Activated naive CD4-positive, alpha-beta T cell treated with anti-CD3 and anti-CD28 coated beads for 36 hours (primary cell): Measurements from ENCODE around the gene UGT2B28. TPM values are rescaled to one million over a fixed set of nuclear protein-coding genes. Genes with fewer than 3 reads are reported as not detected.
"Not testable (repeated sequence)": the region's sequence is repeated elsewhere in the genome, so short reads cannot be mapped to it uniquely, and the experiment has no call there.

Source experiments
- CTCF ChIA-PET: fragments of 350-600 bp; sonication (Branson Sonifier 250); formaldehyde crosslinking; loops from one replicate; lab custom pipeline; 2021; ENCODE audit warnings: antibody characterized with exemption; lab: Charles Lee
- DNase-seq: peaks from one replicate; pipeline ENCODE4 v3.0.0-alpha.2; 2020
- H3K27ac Mint-ChIP-seq: one replicate; pipeline ENCODE4 v1.8.0; 2021; ENCODE audit warnings: mild to moderate bottlenecking, mixed read lengths
- H3K27me3 Mint-ChIP-seq: one replicate; pipeline ENCODE4 v1.8.0; 2021; ENCODE audit warnings: low read depth, mixed read lengths
- H3K36me3 Mint-ChIP-seq: one replicate; pipeline ENCODE4 v1.8.0; 2021; ENCODE audit warnings: low read depth, mixed read lengths
- H3K4me1 Mint-ChIP-seq: one replicate; pipeline ENCODE4 v1.8.0; 2021; ENCODE audit warnings: low read depth, mixed read lengths
- H3K4me3 Mint-ChIP-seq: one replicate; pipeline ENCODE4 v1.8.0; 2021; ENCODE audit warnings: mild to moderate bottlenecking, moderate library complexity, mixed read lengths
- H3K9me3 Mint-ChIP-seq: one replicate; pipeline ENCODE4 v1.8.0; 2021; ENCODE audit warnings: mixed read lengths
- intact Hi-C: fragments of 100-400 bp; cut with micrococcal nuclease; formaldehyde crosslinking; loops from one replicate; pipeline ENCODE4 v1.15.1; 2023
- total RNA-seq, 2 experiments: library from RNA; stranded (reverse); gene quantifications; one replicate each; pipeline ENCODE4 v1.2.3, GENCODE V29; 2021

Gene UGT2B28
- total RNA-seq, 2 experiments from 2014 or later: not detected

- H3K27me3 Mint-ChIP-seq, H3K36me3 Mint-ChIP-seq, CTCF ChIA-PET, H3K4me1 Mint-ChIP-seq, H3K27ac Mint-ChIP-seq, DNase-seq, H3K4me3 Mint-ChIP-seq, H3K9me3 Mint-ChIP-seq: not testable (repeated sequence)
- intact Hi-C loops: loop anchor here (10.0 kb wide), 1 partner anchor 875 kb away; no protein-coding TSS in a partner anchor
These were observed 30.0 kb downstream of the UGT2B28 start for GRCh38 chr4:69310262-69310661.

GRCh38 chr4:69317669-69318298 lies 37.5 kb downstream of the UGT2B28 start:
- H3K27ac Mint-ChIP-seq, H3K4me3 Mint-ChIP-seq, H3K27me3 Mint-ChIP-seq, H3K36me3 Mint-ChIP-seq, H3K4me1 Mint-ChIP-seq, H3K9me3 Mint-ChIP-seq: not testable (repeated sequence)
- CTCF ChIA-PET: interaction anchor here (0.6 to 0.7 kb wide), 3 partner anchors 17 to 1866 kb away, joined by 3 read pairs; no protein-coding TSS in a partner anchor
- intact Hi-C loops: loop anchor here (2.0 to 10.0 kb wide), 4 partner anchors 375 to 867 kb away; no protein-coding TSS in a partner anchor
- peak; percentile 14 for DNase-seq

- CTCF ChIA-PET: no interaction called here
- intact Hi-C loops: no loop called here
- H3K36me3 Mint-ChIP-seq: no peaks in the 10 kb centered on the region
- no peak for DNase-seq
- no peaks in the 10 kb centered on the region for H3K4me1 Mint-ChIP-seq
- no peak overlapping the region for H3K4me3 Mint-ChIP-seq
- H3K27me3 Mint-ChIP-seq: no peaks in the 10 kb centered on the region
- no peaks in the 10 kb centered on the region for H3K9me3 Mint-ChIP-seq
- H3K27ac Mint-ChIP-seq: no peak overlapping the region
These were observed 41.0 kb downstream of the UGT2B28 start for GRCh38 chr4:69321153-69321729.

GRCh38 chr4:69322055-69322454 lies 41.8 kb downstream of the UGT2B28 start:
- CTCF ChIA-PET: no interaction called here
- intact Hi-C loops: no loop called here
- H3K36me3 Mint-ChIP-seq: no peaks in the 10 kb centered on the region
- no peaks in the 10 kb centered on the region for H3K27me3 Mint-ChIP-seq
- no peaks in the 10 kb centered on the region for H3K4me1 Mint-ChIP-seq
- H3K27ac Mint-ChIP-seq: no peak overlapping the region
- no peaks in the 10 kb centered on the region for H3K9me3 Mint-ChIP-seq
- no peak overlapping the region for H3K4me3 Mint-ChIP-seq
- no peak for DNase-seq

GRCh38 chr4:69323284-69323683 lies 43.0 kb downstream of the UGT2B28 start:
- H3K27me3 Mint-ChIP-seq: no peaks in the 10 kb centered on the region
- DNase-seq: no peak
- no peak overlapping the region for H3K4me3 Mint-ChIP-seq
- CTCF ChIA-PET: no interaction called here
- intact Hi-C loops: no loop called here
- H3K4me1 Mint-ChIP-seq: no peaks in the 10 kb centered on the region
- no peaks in the 10 kb centered on the region for H3K9me3 Mint-ChIP-seq
- H3K27ac Mint-ChIP-seq: no peak overlapping the region
- H3K36me3 Mint-ChIP-seq: no peaks in the 10 kb centered on the region

- CTCF ChIA-PET: no interaction called here
- Mint-ChIP-seq H3K27ac (no peak overlapping the region), H3K36me3 (no peaks in the 10 kb centered on the region), H3K27me3 (no peaks in the 10 kb centered on the region), H3K9me3 (no peaks in the 10 kb centered on the region), H3K4me3 (no peak overlapping the region), H3K4me1 (no peaks in the 10 kb centered on the region)
- DNase-seq: no peak
- intact Hi-C loops: no loop called here
These were observed 50.2 kb downstream of the UGT2B28 start for GRCh38 chr4:69330345-69331047.

GRCh38 chr4:69331304-69331703 lies 51.0 kb downstream of the UGT2B28 start:
- H3K4me3 Mint-ChIP-seq, H3K27me3 Mint-ChIP-seq, H3K27ac Mint-ChIP-seq, CTCF ChIA-PET, DNase-seq, intact Hi-C loops, H3K9me3 Mint-ChIP-seq, H3K4me1 Mint-ChIP-seq, H3K36me3 Mint-ChIP-seq: not testable (repeated sequence)

GRCh38 chr4:69335485-69335884 lies 55.2 kb downstream of the UGT2B28 start:
- H3K27ac Mint-ChIP-seq, H3K27me3 Mint-ChIP-seq, H3K36me3 Mint-ChIP-seq, CTCF ChIA-PET, DNase-seq, H3K4me1 Mint-ChIP-seq, H3K9me3 Mint-ChIP-seq, intact Hi-C loops, H3K4me3 Mint-ChIP-seq: not testable (repeated sequence)

GRCh38 chr4:69343114-69343513 lies 62.8 kb downstream of the UGT2B28 start:
- intact Hi-C loops, H3K4me1 Mint-ChIP-seq, H3K4me3 Mint-ChIP-seq, H3K27ac Mint-ChIP-seq, H3K36me3 Mint-ChIP-seq, CTCF ChIA-PET, H3K27me3 Mint-ChIP-seq, H3K9me3 Mint-ChIP-seq, DNase-seq: not testable (repeated sequence)

GRCh38 chr4:69343558-69344420 lies 63.5 kb downstream of the UGT2B28 start:
- H3K4me3 Mint-ChIP-seq, H3K9me3 Mint-ChIP-seq, intact Hi-C loops, H3K4me1 Mint-ChIP-seq, H3K27ac Mint-ChIP-seq, DNase-seq, H3K27me3 Mint-ChIP-seq, CTCF ChIA-PET, H3K36me3 Mint-ChIP-seq: not testable (repeated sequence)
